ENCODE measurements around the gene KIAA0753. TPM values are rescaled to one million over a fixed set of nuclear protein-coding genes. Genes with fewer than 3 reads are reported as not detected.
"Not testable (repeated sequence)": the region's sequence is repeated elsewhere in the genome, so short reads cannot be mapped to it uniquely, and the experiment has no call there.

Gene KIAA0753
- total RNA-seq, 1 experiment from 2014 or later, result 7.4 TPM

- no peak for DNase-seq (ENCODE audit: low spot score)
Observed at GRCh38 chr17:6597727-6598126, 42.8 kb downstream of the KIAA0753 start.

DNA sequence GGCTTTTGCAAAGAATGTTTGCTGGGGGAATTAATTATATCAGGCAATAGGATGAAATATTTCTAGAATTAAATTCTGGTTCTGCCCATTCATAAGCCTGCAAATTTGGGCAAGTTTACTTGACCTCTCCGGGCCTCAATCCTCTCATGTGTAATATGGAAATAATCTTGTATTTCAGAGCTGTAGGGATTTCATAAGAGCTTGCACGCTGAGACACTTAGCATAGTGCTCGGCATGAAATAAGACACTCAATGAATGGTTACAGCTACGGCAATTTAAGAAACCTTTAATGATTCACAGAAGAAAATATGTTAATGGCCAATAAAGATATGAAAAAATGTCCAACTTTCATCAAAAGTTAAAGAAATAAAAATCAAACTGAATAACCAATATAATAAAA is 43.6 kb downstream of the KIAA0753 start:
- no peak for DNase-seq (ENCODE audit: low spot score)

- no peak for DNase-seq (ENCODE audit: low spot score)
Observed at GRCh38 chr17:6596511-6596910, 44.0 kb downstream of the KIAA0753 start.

- no peak for DNase-seq (ENCODE audit: low spot score)
Observed at GRCh38 chr17:6596081-6596480, 44.4 kb downstream of the KIAA0753 start.

GRCh38 chr17:6593371-6593770 is 47.1 kb downstream of the KIAA0753 start:
- not testable (repeated sequence) for DNase-seq (ENCODE audit: low spot score)

DNA sequence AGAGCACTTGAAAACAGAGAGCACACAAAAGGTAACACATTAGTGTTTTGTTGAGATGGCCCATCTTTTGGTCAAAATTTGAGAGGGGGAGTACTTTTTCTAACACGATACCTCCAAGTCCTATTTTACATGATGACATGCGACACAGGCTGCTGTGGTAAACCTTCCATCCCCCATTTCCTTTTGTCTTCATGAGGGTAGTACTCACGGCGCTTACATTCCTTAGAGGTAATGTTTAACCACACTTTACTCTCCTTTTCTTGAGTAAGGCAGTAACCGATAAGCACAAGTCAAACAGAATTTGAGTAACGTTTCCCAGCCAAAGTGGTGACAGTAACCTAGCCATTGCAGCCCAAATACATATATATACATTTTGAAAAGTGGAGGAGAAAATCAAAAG is 48.3 kb downstream of the KIAA0753 start:
- DNase-seq (ENCODE audit: low spot score), result peak; percentile 47

- no peak for DNase-seq (ENCODE audit: low spot score)
Observed at GRCh38 chr17:6591599-6592158, 48.8 kb downstream of the KIAA0753 start.

- DNase-seq (ENCODE audit: low spot score), result no peak
Observed at GRCh38 chr17:6589266-6589946, 51.1 kb downstream of the KIAA0753 start.

- DNase-seq (ENCODE audit: low spot score), result no peak
Observed at GRCh38 chr17:6588165-6588564, 52.3 kb downstream of the KIAA0753 start.

DNA sequence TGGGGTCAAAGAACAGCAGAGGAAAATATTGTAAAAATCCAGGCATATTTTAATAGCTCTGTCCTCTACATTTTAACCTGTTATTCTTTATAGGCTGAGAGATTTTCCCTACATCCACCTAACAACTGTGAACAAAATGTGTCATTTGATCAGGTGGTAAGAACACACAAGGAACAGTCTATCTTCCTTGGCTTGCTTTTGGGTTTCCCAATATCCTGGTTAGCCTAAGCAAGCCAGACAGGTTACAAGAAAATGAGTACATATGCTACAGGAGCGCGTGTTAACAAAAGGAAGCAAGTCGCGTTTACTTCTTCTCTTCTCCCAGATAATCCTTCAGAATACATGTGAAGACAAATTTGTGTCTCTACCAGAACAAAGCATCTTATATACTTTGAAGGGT is 53.2 kb downstream of the KIAA0753 start:
- no peak for DNase-seq (ENCODE audit: low spot score)

GRCh38 chr17:6583411-6583810 is 57.1 kb downstream of the KIAA0753 start:
- no peak for DNase-seq (ENCODE audit: low spot score)

DNA sequence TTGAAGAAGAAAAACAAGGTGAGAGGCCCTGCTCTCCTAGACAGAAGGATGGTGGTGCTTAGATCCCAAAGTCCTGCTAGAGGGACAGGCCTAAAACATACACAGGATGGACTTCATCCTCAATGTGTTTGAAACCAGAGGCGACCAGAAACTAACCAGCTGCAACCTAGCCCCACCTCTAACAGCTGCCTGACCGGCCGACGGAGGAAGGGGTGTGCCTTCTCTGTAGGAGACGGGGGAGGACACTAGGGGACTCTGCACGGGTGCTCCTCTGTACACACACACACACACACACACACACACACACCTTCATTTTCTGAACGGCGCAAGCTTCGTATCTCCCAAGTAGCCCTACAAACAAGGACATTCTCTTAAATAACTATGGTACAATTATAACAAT is 59.9 kb downstream of the KIAA0753 start:
- no peak for DNase-seq (ENCODE audit: low spot score)

GRCh38 chr17:6578491-6578890 is 62.0 kb downstream of the KIAA0753 start:
- DNase-seq (ENCODE audit: low spot score), result no peak

DNA sequence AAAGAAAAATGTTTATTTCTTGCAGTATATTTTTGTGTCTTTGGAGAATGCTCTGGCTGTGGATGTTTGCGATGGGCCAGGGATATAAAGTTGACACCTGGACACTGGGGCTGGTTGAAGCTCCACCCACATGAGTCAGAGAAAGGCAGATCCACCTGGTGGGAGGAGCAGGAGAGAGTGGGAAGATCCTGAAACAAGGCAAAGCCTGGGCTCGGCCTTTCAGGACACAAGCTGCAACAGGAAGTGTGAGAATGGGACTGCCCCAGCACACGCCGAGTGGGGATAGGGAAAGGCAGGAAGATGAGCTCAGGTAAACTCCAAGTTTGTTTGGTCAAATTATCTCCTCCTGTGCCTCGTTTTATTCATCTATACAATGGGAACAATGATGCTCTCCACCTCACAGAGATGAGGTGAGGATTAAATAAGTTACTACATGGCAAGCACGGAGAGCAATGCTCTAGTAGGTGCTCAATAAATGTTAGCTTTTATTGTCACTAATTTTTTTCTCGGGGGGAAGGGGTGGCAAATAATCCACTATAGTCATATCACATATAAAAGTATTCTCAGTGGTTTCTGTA is 62.7 kb downstream of the KIAA0753 start:
- DNase-seq (ENCODE audit: low spot score), result peak; percentile 76

GRCh38 chr17:6576038-6576785 is 64.3 kb downstream of the KIAA0753 start:
- no peak for DNase-seq (ENCODE audit: low spot score)

DNA sequence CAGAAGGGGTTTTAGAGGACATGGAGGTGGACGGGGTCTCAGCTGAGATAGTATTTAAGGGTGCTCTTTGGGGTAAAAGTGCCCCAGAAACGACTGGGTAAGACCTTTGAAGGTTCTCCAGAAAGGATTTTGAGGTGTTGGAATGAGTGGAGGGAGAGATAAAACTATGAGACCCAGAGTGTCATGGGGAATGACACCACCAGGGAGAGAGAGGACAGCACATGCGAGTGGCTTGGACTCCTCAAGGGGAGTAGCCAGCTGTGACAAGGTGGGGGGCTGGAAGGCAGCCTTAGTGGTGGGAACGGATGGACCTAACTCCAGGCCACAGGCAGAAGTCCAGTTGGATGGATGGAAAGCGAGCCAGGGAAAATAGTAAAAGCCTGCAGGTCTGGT is 64.9 kb downstream of the KIAA0753 start:
- no peak for DNase-seq (ENCODE audit: low spot score)

GRCh38 chr17:6574687-6575595 is 65.6 kb downstream of the KIAA0753 start:
- DNase-seq (ENCODE audit: low spot score), result no peak

- no peak for DNase-seq (ENCODE audit: low spot score)
Observed at GRCh38 chr17:6573982-6574686, 66.4 kb downstream of the KIAA0753 start.

GRCh38 chr17:6573495-6573894 is 67.0 kb downstream of the KIAA0753 start:
- DNase-seq (ENCODE audit: low spot score), result not testable (repeated sequence)

DNA sequence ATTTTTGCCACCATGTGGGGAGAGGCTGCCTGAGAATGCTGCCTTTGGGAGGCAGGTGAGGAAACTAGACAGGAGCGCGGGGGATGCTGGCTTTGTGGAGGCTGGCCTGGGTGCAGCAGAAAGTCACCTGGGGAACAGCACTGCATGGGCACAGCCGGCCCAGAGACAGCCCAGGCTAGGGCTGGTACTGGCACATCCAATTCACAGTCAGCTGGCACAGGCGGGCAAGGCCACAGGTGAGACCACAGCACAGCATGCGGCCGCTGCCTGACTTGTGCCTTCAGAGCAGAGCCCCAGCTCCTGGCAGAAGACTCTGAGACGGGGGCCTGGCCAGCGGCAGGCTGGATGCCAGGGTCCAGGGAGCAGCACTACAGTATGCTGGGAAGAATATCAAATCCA is 67.5 kb downstream of the KIAA0753 start:
- no peak for DNase-seq (ENCODE audit: low spot score)

GRCh38 chr17:6571452-6571781 is 69.1 kb downstream of the KIAA0753 start:
- DNase-seq (ENCODE audit: low spot score), result no peak

All from HT-29 (cell line).